Liver (tissue), 3 donors: ENCODE data around the gene MOB3B.

Source experiments
- RAD21 ChIP-seq, 2 donors: IDR thresholded peaks; 2 replicates each; pipeline ENCODE4 v1.6.1; 2016; ENCODE audit warnings: antibody characterized with exemption in 2 of 2, mild to moderate bottlenecking in 2 of 2
- TF ChIP-seq, protein P1 (sequence below): fragments of 150-350 bp; IDR thresholded peaks from 2 replicates; pipeline ENCODE4 v1.5.1; 2017; ENCODE audit warnings: improper control_type of control experiment, low read depth, low read length; ENCODE audit not compliant: missing input control
- donor health status: healthy.
- donor health status: healthy.

DNA sequence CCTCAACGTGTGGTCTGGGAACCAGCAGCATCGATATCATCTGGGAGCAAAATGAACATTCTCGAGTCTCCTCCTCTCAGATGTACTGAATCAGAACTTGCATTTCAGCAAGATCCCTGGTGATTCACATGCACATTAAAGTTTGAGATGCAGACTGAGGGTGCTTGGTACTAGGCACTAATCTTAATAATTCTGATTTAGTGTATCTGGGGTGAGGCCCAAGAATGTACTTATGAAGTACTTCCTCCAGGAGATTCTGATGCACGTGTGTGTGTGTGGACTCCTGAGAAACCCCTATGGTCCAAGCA is 176.5 kb downstream of the MOB3B start:
- TF ChIP-seq, protein P1, sequence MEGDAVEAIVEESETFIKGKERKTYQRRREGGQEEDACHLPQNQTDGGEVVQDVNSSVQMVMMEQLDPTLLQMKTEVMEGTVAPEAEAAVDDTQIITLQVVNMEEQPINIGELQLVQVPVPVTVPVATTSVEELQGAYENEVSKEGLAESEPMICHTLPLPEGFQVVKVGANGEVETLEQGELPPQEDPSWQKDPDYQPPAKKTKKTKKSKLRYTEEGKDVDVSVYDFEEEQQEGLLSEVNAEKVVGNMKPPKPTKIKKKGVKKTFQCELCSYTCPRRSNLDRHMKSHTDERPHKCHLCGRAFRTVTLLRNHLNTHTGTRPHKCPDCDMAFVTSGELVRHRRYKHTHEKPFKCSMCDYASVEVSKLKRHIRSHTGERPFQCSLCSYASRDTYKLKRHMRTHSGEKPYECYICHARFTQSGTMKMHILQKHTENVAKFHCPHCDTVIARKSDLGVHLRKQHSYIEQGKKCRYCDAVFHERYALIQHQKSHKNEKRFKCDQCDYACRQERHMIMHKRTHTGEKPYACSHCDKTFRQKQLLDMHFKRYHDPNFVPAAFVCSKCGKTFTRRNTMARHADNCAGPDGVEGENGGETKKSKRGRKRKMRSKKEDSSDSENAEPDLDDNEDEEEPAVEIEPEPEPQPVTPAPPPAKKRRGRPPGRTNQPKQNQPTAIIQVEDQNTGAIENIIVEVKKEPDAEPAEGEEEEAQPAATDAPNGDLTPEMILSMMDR = no peak
- TF ChIP-seq RAD21 (IDR thresholded peaks at IDR 0.05) = no peak
